ENCODE results near the gene ETFA. TPM values are rescaled to one million over a fixed set of nuclear protein-coding genes. Genes with fewer than 3 reads are reported as not detected.

ETFA gene
- total and polyA plus RNA-seq, 9 of the 15 experiments (the other 6 are each of a cell fraction or from before 2014, with no cell fraction given): 130 to 543 (median 232) TPM

- in situ Hi-C loops (cut with MboI): no loop called here
- Histone ChIP-seq H3K9ac (ENCODE audit: insufficient read depth in 1 of 2, low read depth in 2 of 2, low read length in 2 of 2) (no peak overlapping the region), H2AFZ (ENCODE audit: low read depth, low read length) (no peak overlapping the region), H3K9me1 (ENCODE audit: control insufficient read depth, insufficient read depth, low read length) (no peaks in the 10 kb centered on the region), H3K4me1 (replicated peaks in 1 of 2; ENCODE audit: control insufficient read depth in 2 of 2, insufficient read depth in 2 of 2, low read length in 2 of 2) (no peaks in the 10 kb centered on the region), H4K20me1 (replicated peaks; ENCODE audit: control insufficient read depth, insufficient read depth, low read length) (no peaks in the 10 kb centered on the region), H3K9me3 (replicated peaks; ENCODE audit: control insufficient read depth, insufficient read depth, low read depth, low read length) (no peaks in the 10 kb centered on the region), H3K27me3 (ENCODE audit: control insufficient read depth in 2 of 2, insufficient read depth in 2 of 2, low read length in 2 of 2) (no peaks in the 10 kb centered on the region), H3K36me3 (ENCODE audit: control insufficient read depth, insufficient read depth, low read length) (peaks cover 11% of the 10 kb centered on the region; the same call in 2 of the 3 replicates), H3K4me3 (no peak overlapping the region), H3K4me2 (ENCODE audit: insufficient read depth, low read length) (no peak overlapping the region), H3K27ac (ENCODE audit: extremely low read depth, low read depth, low read length) (no peak overlapping the region), H3K79me2 (ENCODE audit: control insufficient read depth, insufficient read depth, low read length) (peaks cover 6% of the 10 kb centered on the region; the same call in 1 of the 3 replicates)
- no TSS peak for BruUV-seq (replicated peaks)
- 85% methylated on average over 4 of the region's 4 CpGs for WGBS (ENCODE audit: insufficient coverage, low coverage, missing lambda C conversion rate)
- POLR2A ChIA-PET: no interaction called here
- ATAC-seq: no peak
- CTCF ChIA-PET (ENCODE audit: low intra/inter-chr PET ratio): no interaction called here
- intact Hi-C loops (cut with micrococcal nuclease): no loop called here
- FAIRE-seq: no peak
- no peak for DNase-seq (ENCODE audit: extremely low read depth in 1 of 4, low spot score in 3 of 4)
- TF ChIP-seq LEF1 (IDR thresholded peaks at IDR 0.05) (no peak), XRCC4 (IDR thresholded peaks at IDR 0.05; ENCODE audit: extremely low read depth, insufficient read depth, insufficient read length) (no peak), MYC (IDR thresholded peaks at IDR 0.05; ENCODE audit: low read depth, low read length) (no peak), MYC (CRISPR knock-in tag; IDR thresholded peaks at IDR 0.05; ENCODE audit: borderline replicate concordance, low read depth) (no peak), ZNF316 (IDR thresholded peaks at IDR 0.05) (no peak), NUFIP1 (IDR thresholded peaks at IDR 0.05; ENCODE audit: partially characterized antibody) (no peak), STAT5A (IDR thresholded peaks at IDR 0.05; ENCODE audit: borderline replicate concordance, low read length) (no peak), ZNF212 (CRISPR knock-in tag; IDR thresholded peaks at IDR 0.05) (no peak), THRA (IDR thresholded peaks at IDR 0.05) (no peak), ARNT (IDR thresholded peaks at IDR 0.05) (no peak), ZBTB49 (CRISPR knock-in tag; IDR thresholded peaks at IDR 0.05; ENCODE audit: borderline replicate concordance) (no peak), ZNF407 (IDR thresholded peaks at IDR 0.05; ENCODE audit: low read depth) (no peak), BRD4 (IDR thresholded peaks at IDR 0.05) (no peak), ZNF785 (CRISPR knock-in tag; IDR thresholded peaks at IDR 0.05) (no peak)
These were observed 59.6 kb downstream of the ETFA start for GRCh38 chr15:76251717-76252116.
